AG04450 (cell line): ENCODE data around the gene GFOD2. TPM values are rescaled to one million over a fixed set of nuclear protein-coding genes. Genes with fewer than 3 reads are reported as not detected.
A peak's percentile ranks its signal among the peaks of the same experiment; 100 is the strongest.

Source experiments
- CTCF ChIA-PET: fragments of 300-600, 350-600 bp; formaldehyde crosslinking; extraction: SDS; loops from one replicate; lab custom pipeline; 2022; ENCODE audit warnings: antibody characterized with exemption, inconsistent platforms; lab: Charles Lee
- POLR2A ChIA-PET: fragments of 350-600 bp; formaldehyde crosslinking; extraction: SDS; loops from one replicate; lab custom pipeline; 2021; ENCODE audit warnings: antibody characterized with exemption, inconsistent platforms; lab: Yijun Ruan, JAX
- DNase-seq: peaks from one replicate; pipeline ENCODE4 v3.0.0-alpha.2; 2011; ENCODE audit warnings: low read depth, low spot score
- H3K27ac ChIP-seq: one replicate; pipeline ENCODE4 v1.5.1; 2012; ENCODE audit warnings: low read depth, low read length, control low read depth
- H3K27me3 ChIP-seq: one replicate; pipeline ENCODE4 v1.6.0; 2012; ENCODE audit warnings: low read length; ENCODE audit not compliant: control insufficient read depth, insufficient read depth
- H3K4me3 ChIP-seq: 2 replicates; pipeline ENCODE4 v1.5.1; 2011; ENCODE audit warnings: mild to moderate bottlenecking, low read depth, low read length, control low read depth
- H3K9me3 ChIP-seq: 2 replicates; pipeline ENCODE4 v1.5.1; 2012; ENCODE audit warnings: low read length; ENCODE audit not compliant: control insufficient read depth, insufficient read depth
- polyA plus RNA-seq: library from polyadenylated mRNA; depleted of rRNA; stranded (reverse); fragments of >200 nt; gene quantifications from 2 replicates; pipeline ENCODE4 v1.2.3, GENCODE V29; 2011
- TF ChIP-seq, protein P1 (sequence below): IDR thresholded peaks from 2 replicates; pipeline ENCODE4 v1.5.1; 2011; ENCODE audit warnings: low read depth, low read length, control low read depth, inconsistent platforms

The GFOD2 gene
- polyA plus RNA-seq, 1 experiment, result 11.1 TPM

DNA sequence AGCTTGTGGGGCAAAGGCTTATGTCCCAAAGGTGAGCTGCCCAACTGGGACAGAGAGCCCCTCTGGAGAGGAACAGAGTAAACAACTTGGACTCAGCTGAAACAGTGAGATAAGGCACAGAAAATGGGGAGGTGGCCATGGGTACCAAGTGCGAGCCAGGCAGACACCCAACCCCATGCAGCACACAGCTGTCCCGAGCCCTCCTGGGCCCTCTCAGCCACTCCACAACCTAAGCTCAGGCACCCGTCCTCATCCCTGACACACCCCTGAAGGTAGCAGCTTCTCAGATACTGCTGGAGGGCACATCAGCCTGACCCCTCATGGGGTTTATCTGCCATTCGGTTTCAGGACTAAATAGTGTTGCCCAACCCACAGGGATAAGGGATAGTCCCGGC lies 4.8 kb upstream of the GFOD2 start:
- no peak overlapping the region for H3K4me3 ChIP-seq
- no peak overlapping the region for H3K27ac ChIP-seq
- no peaks in the 10 kb centered on the region for H3K9me3 ChIP-seq
- CTCF ChIA-PET, result interaction anchor here (0.5 to 0.6 kb wide), 2 partner anchors 203 to 317 kb away, joined by 3 to 5 read pairs; no protein-coding TSS in a partner anchor
- H3K27me3 ChIP-seq, result no peaks in the 10 kb centered on the region
- no peak for DNase-seq
- POLR2A ChIA-PET, result interaction anchor here (0.6 kb wide), 1 partner anchor 16 kb away, joined by 3 read pairs; no protein-coding TSS in a partner anchor
- TF ChIP-seq, protein P1, sequence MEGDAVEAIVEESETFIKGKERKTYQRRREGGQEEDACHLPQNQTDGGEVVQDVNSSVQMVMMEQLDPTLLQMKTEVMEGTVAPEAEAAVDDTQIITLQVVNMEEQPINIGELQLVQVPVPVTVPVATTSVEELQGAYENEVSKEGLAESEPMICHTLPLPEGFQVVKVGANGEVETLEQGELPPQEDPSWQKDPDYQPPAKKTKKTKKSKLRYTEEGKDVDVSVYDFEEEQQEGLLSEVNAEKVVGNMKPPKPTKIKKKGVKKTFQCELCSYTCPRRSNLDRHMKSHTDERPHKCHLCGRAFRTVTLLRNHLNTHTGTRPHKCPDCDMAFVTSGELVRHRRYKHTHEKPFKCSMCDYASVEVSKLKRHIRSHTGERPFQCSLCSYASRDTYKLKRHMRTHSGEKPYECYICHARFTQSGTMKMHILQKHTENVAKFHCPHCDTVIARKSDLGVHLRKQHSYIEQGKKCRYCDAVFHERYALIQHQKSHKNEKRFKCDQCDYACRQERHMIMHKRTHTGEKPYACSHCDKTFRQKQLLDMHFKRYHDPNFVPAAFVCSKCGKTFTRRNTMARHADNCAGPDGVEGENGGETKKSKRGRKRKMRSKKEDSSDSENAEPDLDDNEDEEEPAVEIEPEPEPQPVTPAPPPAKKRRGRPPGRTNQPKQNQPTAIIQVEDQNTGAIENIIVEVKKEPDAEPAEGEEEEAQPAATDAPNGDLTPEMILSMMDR, result no peak

DNA sequence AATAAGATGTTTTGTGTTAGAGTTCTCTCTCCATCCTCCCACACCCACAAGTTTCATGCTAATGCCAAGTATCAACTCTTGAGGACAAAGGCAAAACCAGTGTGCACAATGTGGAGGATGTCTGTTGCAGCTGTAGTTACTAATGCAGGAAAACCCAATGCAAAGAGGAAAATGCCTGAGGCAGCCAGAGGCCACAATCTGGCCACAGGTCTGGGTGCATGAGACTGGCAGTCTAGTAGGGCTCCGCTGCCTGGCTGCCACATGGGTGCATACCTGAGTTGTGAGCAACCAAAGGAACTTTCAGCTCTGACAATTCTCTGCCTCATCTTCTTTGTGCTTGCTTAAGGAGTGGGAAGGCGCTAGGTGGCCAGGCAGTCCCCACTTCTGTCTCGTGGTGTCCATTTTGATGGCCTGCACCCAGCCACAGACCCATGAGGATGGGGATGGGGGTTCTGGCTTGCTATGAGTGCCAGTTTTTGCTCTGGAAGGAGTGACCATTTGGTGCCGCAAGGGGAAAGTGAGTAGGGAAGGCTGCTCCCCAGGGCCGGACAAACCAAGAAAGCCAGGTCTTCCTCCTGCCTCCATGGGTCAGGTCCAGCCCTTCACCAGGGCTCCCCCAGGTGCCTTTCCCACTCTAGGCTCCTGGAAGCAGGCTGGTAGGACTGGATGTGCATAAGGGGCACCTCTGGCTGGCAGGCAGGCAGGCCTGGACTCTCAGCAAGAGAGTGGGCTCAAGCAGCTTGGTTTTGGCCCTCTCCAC lies 4.2 kb upstream of the GFOD2 start:
- peak; percentile 18 for DNase-seq
- H3K4me3 ChIP-seq, result no peak overlapping the region
- ChIA-PET POLR2A (no interaction called here), CTCF (no interaction called here)
- H3K27ac ChIP-seq, result peak overlapping the region; percentile 21
- H3K9me3 ChIP-seq, result no peaks in the 10 kb centered on the region
- H3K27me3 ChIP-seq, result no peaks in the 10 kb centered on the region
- TF ChIP-seq, protein P1, result no peak

DNA sequence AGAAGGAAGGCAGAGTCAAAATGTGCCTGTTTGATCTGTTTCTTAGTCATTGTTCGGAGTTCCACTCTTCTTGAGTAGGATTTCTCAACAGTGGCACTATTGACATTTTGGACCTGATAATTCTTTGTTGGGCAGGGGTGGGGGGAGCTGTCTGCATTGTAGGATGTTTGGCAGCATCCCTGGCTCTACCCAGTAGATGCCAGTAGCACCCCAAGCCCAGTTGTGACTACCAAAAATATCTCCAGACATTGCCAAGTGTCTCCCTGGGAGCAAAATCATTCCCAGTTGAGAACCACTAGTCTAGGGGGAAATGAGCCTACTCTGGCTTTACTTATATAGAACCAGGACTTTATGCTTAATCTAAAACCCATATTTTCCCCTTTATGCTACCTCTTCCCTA lies 1.1 kb upstream of the GFOD2 start:
- TF ChIP-seq, protein P1, result no peak
- no peak for DNase-seq
- peak overlapping the region; percentile 91 for H3K4me3 ChIP-seq
- ChIA-PET POLR2A (no interaction called here), CTCF (no interaction called here)
- H3K9me3 ChIP-seq, result no peaks in the 10 kb centered on the region
- no peaks in the 10 kb centered on the region for H3K27me3 ChIP-seq
- peak overlapping the region; percentile 75 for H3K27ac ChIP-seq

DNA sequence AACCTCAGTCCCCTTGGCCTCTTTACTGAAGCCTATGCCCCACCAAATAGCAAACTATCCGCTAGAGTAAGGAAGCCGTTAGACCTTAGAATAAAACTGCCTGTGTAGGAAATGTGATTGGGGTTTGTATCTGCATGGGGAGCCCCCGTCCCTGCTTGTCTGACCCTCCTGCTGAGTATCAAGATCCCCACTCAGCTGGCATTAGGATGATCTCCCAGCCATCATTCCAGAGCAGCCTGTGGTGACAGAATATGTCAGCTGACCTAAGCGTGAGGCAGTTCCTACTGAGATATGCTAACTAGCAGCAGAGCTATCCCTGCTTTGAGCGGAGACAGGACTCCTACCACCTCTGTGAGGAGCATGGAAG lies 645 bp upstream of the GFOD2 start:
- TF ChIP-seq, protein P1, result no peak
- no peaks in the 10 kb centered on the region for H3K27me3 ChIP-seq
- ChIA-PET CTCF (interaction anchor here (0.9 to 2.0 kb wide), 3 partner anchors 97 to 198 kb away, joined by 3 to 6 read pairs (median 4); no protein-coding TSS in a partner anchor), POLR2A (interaction anchor here (0.9 to 1.0 kb wide), 3 partner anchors 87 to 148 kb away, joined by 3 to 5 read pairs (median 4); partner anchors contain the start of genes RANBP10 and TSNAXIP1)
- peak overlapping the region; percentile 91 for H3K4me3 ChIP-seq
- H3K27ac ChIP-seq, result peak overlapping the region; percentile 75
- no peaks in the 10 kb centered on the region for H3K9me3 ChIP-seq
- peak; percentile 11 for DNase-seq

DNA sequence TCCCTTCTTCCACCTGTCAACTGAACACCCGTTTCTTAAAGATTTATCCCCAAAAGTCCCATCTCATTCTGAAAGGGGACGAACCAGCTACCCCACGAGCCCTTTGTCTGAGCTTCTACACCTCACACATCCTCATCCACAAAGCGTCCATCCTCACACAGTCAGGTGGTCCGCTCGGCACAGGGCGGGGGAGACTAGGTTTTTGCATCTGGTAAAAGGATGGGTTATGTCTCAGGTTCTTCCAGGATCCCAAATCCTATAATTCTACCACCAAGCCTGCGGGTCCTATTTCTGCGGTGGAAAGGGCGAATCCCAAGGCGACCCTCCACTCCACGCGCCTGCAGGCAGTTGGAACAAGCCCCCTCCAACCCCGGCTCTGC lies 458 bp downstream of the GFOD2 start:
- DNase-seq, result no peak
- ChIA-PET CTCF (interaction anchor here (0.9 to 2.0 kb wide), 3 partner anchors 98 to 197 kb away, joined by 3 to 6 read pairs (median 4); no protein-coding TSS in a partner anchor), POLR2A (interaction anchor here (0.7 to 1.0 kb wide), 4 partner anchors 27 to 147 kb away, joined by 3 to 5 read pairs (median 4); partner anchors contain the start of genes RANBP10 and TSNAXIP1)
- Histone ChIP-seq H3K9me3 (no peaks in the 10 kb centered on the region), H3K4me3 (peak overlapping the region; percentile 91), H3K27ac (no peak overlapping the region), H3K27me3 (no peaks in the 10 kb centered on the region)
- TF ChIP-seq, protein P1, result no peak
